Measurements from ENCODE around the gene CAMKMT.

- peak in 8 of 11 experiments; percentile 26 to 61 (median 52) for TF ChIP-seq CTCF (IDR thresholded peaks at IDR 0.05 in 8 of 11, conservative IDR thresholded peaks at IDR 0.05 in 3 of 11)
- no peak for TF ChIP-seq POLR2A (IDR thresholded peaks at IDR 0.05)
These were observed 30.7 kb downstream of the CAMKMT start for GRCh38 chr2:44392338-44392943.

All from spleen (tissue), 7 donors.